Measurements from ENCODE around the gene AGXT. TPM values are rescaled to one million over a fixed set of nuclear protein-coding genes. Genes with fewer than 3 reads are reported as not detected.

AGXT gene
- polyA plus RNA-seq, 1 donor (not counting 4 experiments of a cell fraction or from before 2014, with no cell fraction given): not detected

GRCh38 chr2:240832921-240833494 is 35.6 kb upstream of the AGXT start:
- Histone ChIP-seq H3K27ac (ENCODE audit: control insufficient read depth, insufficient read depth, low read length) (no peak overlapping the region), H4K20me1 (ENCODE audit: control insufficient read depth, extremely low read depth, insufficient read depth, low read length) (peaks cover 3% of the 10 kb centered on the region), H2AFZ (ENCODE audit: control insufficient read depth, low read length) (no peak overlapping the region), H3K9me1 (ENCODE audit: control insufficient read depth, extremely low read depth, insufficient read depth, low read length) (no peaks in the 10 kb centered on the region), H3K27me3 (ENCODE audit: control insufficient read depth, extremely low read depth, insufficient read depth, low read length) (peaks cover 29% of the 10 kb centered on the region), H3K9me3 (ENCODE audit: control insufficient read depth, low read depth, low read length) (no peaks in the 10 kb centered on the region), H3K4me3 (ENCODE audit: control insufficient read depth in 2 of 3, extremely low read depth in 1 of 3, insufficient read depth in 2 of 3, low read depth in 1 of 3, low read length in 3 of 3) (no peak overlapping the region), H3K9ac (ENCODE audit: control insufficient read depth, extremely low read depth, insufficient read depth, low read length) (no peak overlapping the region), H3K4me2 (ENCODE audit: control insufficient read depth, extremely low read depth, insufficient read depth, low read depth, low read length) (no peak overlapping the region), H3K36me3 (ENCODE audit: control insufficient read depth in 2 of 2, extremely low read depth in 1 of 2, insufficient read depth in 2 of 2, low read length in 2 of 2) (no peaks in the 10 kb centered on the region), H3K79me2 (ENCODE audit: control insufficient read depth, insufficient read depth, low read length) (no peaks in the 10 kb centered on the region), H3K4me1 (ENCODE audit: control insufficient read depth, extremely low read depth, insufficient read depth, low read length) (peaks cover 5% of the 10 kb centered on the region)
- dilution Hi-C loops (cut with MboI; ENCODE audit: extremely low pct_ligation_motif_present, low sequenced_read_pairs): no loop called here
- FAIRE-seq (no peak), DNase-seq (ENCODE audit: low read depth, low spot score) (no peak)
- no peak for TF ChIP-seq EZH2 (IDR thresholded peaks at IDR 0.05; ENCODE audit: low read length)
- TF ChIP-seq CTCF (optimal IDR thresholded peaks at IDR 0.05 in 1 of 3, IDR thresholded peaks at IDR 0.05 in 1 of 3, conservative IDR thresholded peaks at IDR 0.05 in 1 of 3; ENCODE audit: extremely low read depth in 1 of 3, insufficient read depth in 2 of 3, low read length in 3 of 3): no peak

- H3K27me3 ChIP-seq (ENCODE audit: control insufficient read depth, extremely low read depth, insufficient read depth, low read length): peaks cover 22% of the 10 kb centered on the region
- dilution Hi-C loops (cut with MboI; ENCODE audit: extremely low pct_ligation_motif_present, low sequenced_read_pairs): no loop called here
These were observed 34.8 kb upstream of the AGXT start for GRCh38 chr2:240833724-240834285.

More at GRCh38 chr2:240833724-240834285, 34.8 kb upstream of the AGXT start:
- Histone ChIP-seq H4K20me1 (ENCODE audit: control insufficient read depth, extremely low read depth, insufficient read depth, low read length) (peaks cover 3% of the 10 kb centered on the region), H3K9me1 (ENCODE audit: control insufficient read depth, extremely low read depth, insufficient read depth, low read length) (no peaks in the 10 kb centered on the region), H3K4me2 (ENCODE audit: control insufficient read depth, extremely low read depth, insufficient read depth, low read depth, low read length) (no peak overlapping the region), H3K4me3 (ENCODE audit: control insufficient read depth in 2 of 3, extremely low read depth in 1 of 3, insufficient read depth in 2 of 3, low read depth in 1 of 3, low read length in 3 of 3) (no peak overlapping the region), H3K9me3 (ENCODE audit: control insufficient read depth, low read depth, low read length) (no peaks in the 10 kb centered on the region), H3K79me2 (ENCODE audit: control insufficient read depth, insufficient read depth, low read length) (no peaks in the 10 kb centered on the region), H3K9ac (ENCODE audit: control insufficient read depth, extremely low read depth, insufficient read depth, low read length) (no peak overlapping the region), H3K36me3 (ENCODE audit: control insufficient read depth in 2 of 2, extremely low read depth in 1 of 2, insufficient read depth in 2 of 2, low read length in 2 of 2) (no peaks in the 10 kb centered on the region), H2AFZ (ENCODE audit: control insufficient read depth, low read length) (no peak overlapping the region), H3K4me1 (ENCODE audit: control insufficient read depth, extremely low read depth, insufficient read depth, low read length) (peaks cover 5% of the 10 kb centered on the region), H3K27ac (ENCODE audit: control insufficient read depth, insufficient read depth, low read length) (no peak overlapping the region)
- TF ChIP-seq CTCF (optimal IDR thresholded peaks at IDR 0.05 in 1 of 3, IDR thresholded peaks at IDR 0.05 in 1 of 3, conservative IDR thresholded peaks at IDR 0.05 in 1 of 3; ENCODE audit: extremely low read depth in 1 of 3, insufficient read depth in 2 of 3, low read length in 3 of 3): no peak
- TF ChIP-seq EZH2 (IDR thresholded peaks at IDR 0.05; ENCODE audit: low read length): no peak
- DNase-seq (ENCODE audit: low read depth, low spot score) (no peak), FAIRE-seq (no peak)
